Endothelial cell of umbilical vein (primary cell): Measurements from ENCODE around the gene PTPRU.

Source experiments
- CTCF ChIP-seq, 2 donors: IDR thresholded peaks; 1 replicate in 1 of 2; 2 replicates in 1 of 2; pipeline ENCODE4 v1.5.1; 2011; ENCODE audit warnings: low read length in 2 of 2, mild to moderate bottlenecking in 2 of 2, moderate library complexity in 2 of 2, control low read depth in 1 of 2, inconsistent platforms in 1 of 2, low read depth in 1 of 2; ENCODE audit not compliant: insufficient read depth in 1 of 2; ENCODE audit errors: extremely low read depth in 1 of 2
- EZH2 ChIP-seq: IDR thresholded peaks from 2 replicates; pipeline ENCODE4 v1.6.1; 2012; ENCODE audit warnings: borderline replicate concordance, low read depth, mild to moderate bottlenecking, moderate library complexity, low read length, inconsistent platforms; ENCODE audit not compliant: severe bottlenecking
- FOS ChIP-seq: IDR thresholded peaks from 2 replicates; pipeline ENCODE4 v1.6.1; 2011; ENCODE audit warnings: mild to moderate bottlenecking, low read length, moderate library complexity, borderline replicate concordance; ENCODE audit not compliant: insufficient read depth
- MAX ChIP-seq: IDR thresholded peaks from 2 replicates; pipeline ENCODE4 v1.6.1; 2011; ENCODE audit not compliant: insufficient read depth, insufficient read length
- POLR2A ChIP-seq: IDR thresholded peaks from 2 replicates; pipeline ENCODE4 v1.6.1; 2012; ENCODE audit warnings: low read depth, mild to moderate bottlenecking, control low read depth, low read length
- POLR2AphosphoS5 ChIP-seq: IDR thresholded peaks from 2 replicates; pipeline ENCODE4 v1.6.1; 2012; ENCODE audit warnings: low read depth, mild to moderate bottlenecking, control low read depth, low read length, moderate library complexity; ENCODE audit not compliant: insufficient read depth

GRCh38 chr1:29360768-29361167, 124.4 kb downstream of the PTPRU start:
- TF ChIP-seq POLR2A (no peak), MAX (no peak), CTCF (IDR thresholded peaks at IDR 0.05; ENCODE audit: extremely low read depth in 1 of 2, insufficient read depth in 1 of 2, low read depth in 1 of 2, low read length in 2 of 2) (no peak), POLR2AphosphoS5 (no peak), EZH2 (no peak), FOS (no peak)
